ENCODE measurements around the gene TSPAN17.
A peak's percentile ranks its signal among the peaks of the same experiment; 100 is the strongest.

Gene TSPAN17

GRCh38 chr5:176629317-176629852, 17.9 kb upstream of the TSPAN17 start:
- H3K4me3 ChIP-seq (ENCODE audit: low read depth, low read length): no peak overlapping the region
- no peak for TF ChIP-seq CTCF (IDR thresholded peaks at IDR 0.05; ENCODE audit: low read depth, low read length)

- no peak for TF ChIP-seq CTCF (IDR thresholded peaks at IDR 0.05; ENCODE audit: low read depth, low read length)
- H3K4me3 ChIP-seq (ENCODE audit: low read depth, low read length): peak within 1 kb of the TSS; percentile 44
Measured at GRCh38 chr5:176629853-176630680, 17.2 kb upstream of the TSPAN17 start, which contains the start of the genes EIF4E1B and SNCB. Gene EIF4E1B, plus strand, starts transcription at chr5:176630675. Its CDS starts 12,113 bp downstream, at chr5:176642788. Gene SNCB, minus strand, starts transcription at chr5:176630534. Its CDS starts 880 bp downstream, at chr5:176629654.

- TF ChIP-seq CTCF (IDR thresholded peaks at IDR 0.05; ENCODE audit: low read depth, low read length): no peak
- H3K4me3 ChIP-seq (ENCODE audit: low read depth, low read length): peak overlapping the region; percentile 44
Measured at GRCh38 chr5:176630681-176631222, 16.5 kb upstream of the TSPAN17 start.

GRCh38 chr5:176631383-176632200, 15.7 kb upstream of the TSPAN17 start:
- H3K4me3 ChIP-seq (ENCODE audit: low read depth, low read length): no peak overlapping the region
- no peak for TF ChIP-seq CTCF (IDR thresholded peaks at IDR 0.05; ENCODE audit: low read depth, low read length)

GRCh38 chr5:176632745-176633144, 14.5 kb upstream of the TSPAN17 start:
- TF ChIP-seq CTCF (IDR thresholded peaks at IDR 0.05; ENCODE audit: low read depth, low read length): no peak
- no peak overlapping the region for H3K4me3 ChIP-seq (ENCODE audit: low read depth, low read length)

GRCh38 chr5:176633598-176633997, 13.7 kb upstream of the TSPAN17 start:
- no peak overlapping the region for H3K4me3 ChIP-seq (ENCODE audit: low read depth, low read length)
- TF ChIP-seq CTCF (IDR thresholded peaks at IDR 0.05; ENCODE audit: low read depth, low read length): no peak
